GM19468 (cell line): Measurements from ENCODE around the gene LVRN.

ENCODE experiments used
- ATAC-seq: cut with Tn5 transposase; IDR thresholded peaks from one replicate; pipeline ENCODE4 v1.9.1; 2021; ENCODE audit warnings: mild to moderate bottlenecking, moderate library complexity, moderate number of reproducible peaks; ENCODE audit not compliant: unreplicated experiment; ENCODE audit errors: extremely low read depth

The LVRN gene

DNA sequence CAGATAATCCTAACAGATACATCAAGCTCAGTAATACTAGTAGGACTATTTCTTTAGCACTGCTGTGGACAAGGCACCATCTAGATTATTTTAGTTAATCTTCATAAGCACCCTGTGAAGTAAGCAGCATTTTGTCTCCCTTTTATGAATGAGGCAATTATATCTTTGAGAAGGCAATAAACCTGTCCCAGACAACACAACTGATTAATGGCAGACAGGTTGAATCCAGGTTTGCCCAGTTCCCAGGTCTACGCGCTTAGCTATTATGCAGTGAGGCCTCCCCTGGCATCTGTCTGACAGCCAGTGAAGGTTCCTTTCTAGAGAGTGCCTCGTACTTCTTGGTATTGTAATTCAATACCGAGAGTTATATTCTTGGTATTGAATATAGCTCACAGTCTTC, 9.7 kb upstream of the LVRN start:
- ATAC-seq, result no peak

DNA sequence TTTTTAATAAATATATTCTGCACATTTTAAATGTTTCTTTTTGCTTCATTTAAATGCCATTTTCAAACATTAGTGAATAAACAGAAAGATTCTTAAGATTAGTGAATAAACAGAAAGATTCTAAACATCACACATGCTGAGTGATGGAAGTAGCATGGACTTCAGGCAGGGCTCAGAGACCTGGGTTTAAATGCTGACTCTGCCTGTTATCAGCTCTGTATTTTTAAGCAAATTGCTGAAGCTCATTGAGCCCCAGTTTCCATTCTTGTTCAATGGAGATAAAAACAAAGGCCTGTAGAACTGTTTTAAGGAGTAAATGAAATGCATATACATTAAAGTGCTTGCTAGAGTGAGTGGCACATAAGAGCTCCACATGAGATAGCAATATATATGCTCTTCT, 8.1 kb upstream of the LVRN start:
- ATAC-seq, result no peak

DNA sequence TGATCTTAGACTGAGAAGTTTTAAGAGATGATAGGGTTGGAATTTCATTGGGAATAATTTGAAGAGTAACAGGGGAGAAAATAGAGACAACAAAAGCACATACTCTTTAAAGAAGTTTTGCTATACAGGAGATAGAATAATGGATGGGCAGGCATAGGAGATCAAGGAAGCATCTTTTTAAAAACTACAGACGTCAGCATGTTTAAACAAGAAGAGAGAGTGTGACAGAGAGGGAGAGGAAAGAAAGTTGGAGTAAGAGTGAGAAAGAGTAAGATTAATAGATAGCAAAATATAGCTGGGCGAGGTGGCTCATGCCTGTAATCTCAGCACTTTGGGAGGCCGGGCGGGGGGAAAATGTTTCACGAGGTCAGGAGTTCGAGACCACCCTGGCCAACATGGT, 5.3 kb upstream of the LVRN start:
- no peak for ATAC-seq

DNA sequence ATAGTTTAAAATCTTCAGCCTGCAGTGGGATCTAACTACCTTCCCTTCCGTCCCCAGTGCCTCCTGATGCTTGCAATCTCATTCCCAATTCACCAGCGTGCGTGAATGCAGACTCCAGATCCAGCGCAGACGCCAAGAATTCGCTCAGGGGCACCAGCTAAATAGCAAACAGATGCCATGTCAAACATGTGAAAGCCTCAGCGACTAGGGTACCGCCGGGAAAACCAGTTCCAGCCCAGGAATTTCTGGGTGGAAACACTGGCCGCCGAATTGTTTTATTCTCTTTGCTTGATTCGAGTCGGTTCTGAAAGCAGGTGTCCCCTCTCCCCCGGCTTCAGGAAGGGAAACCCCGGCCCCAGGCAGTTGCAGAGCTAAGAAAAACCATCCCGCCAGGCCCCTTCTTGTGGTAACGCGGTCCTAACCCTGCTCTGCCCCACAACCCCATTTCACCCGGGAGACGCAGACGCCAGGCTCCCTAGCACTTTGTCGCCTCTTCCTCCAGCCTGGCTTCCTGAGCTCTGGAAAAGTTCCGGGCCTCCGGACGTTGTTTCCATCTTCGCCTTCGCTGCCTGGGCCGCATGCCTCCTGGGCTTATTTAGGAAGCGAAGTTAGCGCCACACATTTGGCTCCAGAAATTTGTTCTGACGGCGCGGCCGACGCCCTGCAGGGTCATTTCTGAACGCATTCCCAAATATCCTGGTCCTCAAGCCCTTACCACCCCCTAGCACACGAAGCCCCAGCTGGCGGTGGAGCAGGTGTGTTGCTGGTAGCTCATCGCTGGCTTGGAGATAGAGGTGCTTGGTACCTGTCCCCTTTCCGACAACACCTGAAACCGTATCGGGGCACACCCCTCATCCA, 665 bp upstream of the LVRN start:
- no peak for ATAC-seq

DNA sequence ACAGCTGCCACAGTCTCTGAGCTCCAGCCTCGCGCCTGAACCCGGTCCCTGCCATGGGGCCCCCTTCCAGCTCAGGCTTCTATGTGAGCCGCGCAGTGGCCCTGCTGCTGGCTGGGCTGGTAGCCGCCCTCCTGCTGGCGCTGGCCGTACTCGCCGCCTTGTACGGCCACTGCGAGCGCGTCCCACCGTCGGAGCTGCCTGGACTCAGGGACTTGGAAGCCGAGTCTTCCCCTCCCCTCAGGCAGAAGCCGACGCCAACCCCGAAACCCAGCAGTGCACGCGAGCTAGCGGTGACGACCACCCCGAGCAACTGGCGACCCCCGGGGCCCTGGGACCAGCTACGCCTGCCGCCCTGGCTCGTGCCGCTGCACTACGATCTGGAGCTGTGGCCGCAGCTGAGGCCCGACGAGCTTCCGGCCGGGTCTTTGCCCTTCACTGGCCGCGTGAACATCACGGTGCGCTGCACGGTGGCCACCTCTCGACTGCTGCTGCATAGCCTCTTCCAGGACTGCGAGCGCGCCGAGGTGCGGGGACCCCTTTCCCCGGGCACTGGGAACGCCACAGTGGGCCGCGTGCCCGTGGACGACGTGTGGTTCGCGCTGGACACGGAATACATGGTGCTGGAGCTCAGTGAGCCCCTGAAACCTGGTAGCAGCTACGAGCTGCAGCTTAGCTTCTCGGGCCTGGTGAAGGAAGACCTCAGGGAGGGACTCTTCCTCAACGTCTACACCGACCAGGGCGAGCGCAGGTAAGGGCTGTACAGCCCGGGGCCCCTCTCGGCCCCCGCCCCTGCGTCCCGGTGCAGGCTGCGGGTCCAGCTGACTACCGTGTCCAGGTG, 509 bp downstream of the LVRN start:
- ATAC-seq, result no peak

DNA sequence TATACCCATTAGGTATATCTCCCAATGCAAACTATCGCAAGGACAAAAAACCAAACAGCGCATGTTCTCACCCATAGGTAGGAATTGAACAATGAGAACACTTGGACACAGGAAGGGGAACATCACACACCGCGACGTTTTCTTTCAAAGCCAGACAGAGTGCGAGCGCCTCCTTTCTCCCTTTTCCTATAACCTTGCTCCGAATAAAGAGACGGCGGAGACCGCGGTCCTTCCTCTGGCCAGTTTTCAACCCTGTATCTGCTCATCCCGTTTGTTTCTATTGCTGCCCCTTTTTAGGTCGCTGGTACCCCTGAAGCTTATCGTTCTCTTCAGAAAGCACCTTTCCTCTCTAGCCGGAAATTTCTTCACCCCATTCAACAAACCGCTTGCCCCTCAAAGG, 1.3 kb downstream of the LVRN start:
- no peak for ATAC-seq

DNA sequence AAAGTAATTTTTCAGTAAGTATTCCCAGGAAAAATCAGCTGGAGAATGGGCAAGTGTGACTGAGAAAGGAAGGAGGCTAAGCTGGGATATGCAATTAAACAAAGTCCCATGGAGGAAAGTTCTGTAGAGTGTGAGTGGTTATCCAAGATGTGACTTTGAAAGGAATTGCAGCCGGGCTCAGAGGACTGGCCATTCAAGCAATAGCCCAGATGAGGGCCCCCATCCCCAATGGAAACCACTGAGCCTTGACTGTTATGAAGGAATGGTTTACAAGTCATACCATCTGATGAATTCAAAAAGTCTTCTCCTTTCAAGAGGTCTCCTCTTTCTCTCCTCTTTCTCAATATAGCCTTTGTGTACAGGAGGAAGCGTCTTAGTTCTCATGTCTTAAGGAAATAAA, 6.5 kb downstream of the LVRN start:
- no peak for ATAC-seq

DNA sequence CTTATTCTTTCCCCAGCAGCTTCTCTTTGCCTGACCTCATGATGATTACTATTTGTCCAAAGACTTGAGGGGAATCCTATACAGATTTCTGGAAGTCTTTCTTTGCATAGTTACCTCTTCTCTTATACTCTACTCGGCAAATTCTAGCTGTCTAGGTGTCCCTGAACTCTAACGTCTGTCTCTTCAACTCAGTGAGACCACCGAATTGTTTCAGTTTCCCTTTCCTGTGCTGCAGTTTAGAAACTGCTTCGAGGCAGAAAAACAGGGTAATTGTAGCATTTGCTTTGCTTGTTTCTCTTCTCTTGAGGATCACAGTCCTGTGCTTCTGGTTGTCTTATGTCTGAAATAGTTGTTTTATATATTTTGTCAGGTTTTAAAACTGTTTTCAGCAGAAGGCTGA, 14.8 kb downstream of the LVRN start:
- ATAC-seq, result peak; percentile 96

DNA sequence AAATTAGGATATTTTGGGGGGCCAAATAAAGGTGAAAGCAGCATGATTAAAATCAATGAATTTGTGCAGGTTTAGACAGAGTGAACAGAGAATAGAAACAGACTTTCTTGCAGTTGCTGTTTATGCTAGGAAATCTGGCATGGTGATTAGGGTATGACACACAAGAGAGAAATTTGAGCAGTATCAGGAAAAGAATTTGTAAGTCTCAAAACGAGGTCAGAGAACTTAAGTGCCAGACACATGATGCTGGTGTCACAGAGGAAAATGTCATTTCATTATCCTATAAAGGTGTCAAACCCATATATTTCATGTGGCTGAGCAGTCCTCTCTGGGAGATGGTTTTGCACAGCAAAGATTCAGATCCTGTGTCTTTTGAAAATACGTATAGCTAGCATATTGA, 15.7 kb downstream of the LVRN start:
- ATAC-seq, result no peak

DNA sequence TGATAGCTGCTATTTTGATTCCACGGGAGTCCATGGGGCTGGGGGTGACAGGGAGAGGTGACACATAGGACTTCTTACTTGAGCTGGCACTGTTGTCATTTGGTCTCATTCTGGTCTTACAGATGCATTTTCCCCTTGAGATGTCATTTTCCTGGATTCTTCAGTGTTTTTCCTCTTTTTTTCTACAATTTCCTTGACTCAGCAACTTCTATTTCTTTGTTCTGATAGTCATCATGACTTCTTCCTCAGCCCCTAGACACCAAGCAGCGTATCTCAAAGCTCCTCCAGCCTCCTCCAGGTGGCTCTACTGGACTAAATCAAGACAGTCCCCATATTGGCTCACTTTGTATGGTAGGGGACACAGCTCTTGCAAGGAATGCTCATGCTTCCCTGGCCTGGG, 16.5 kb downstream of the LVRN start:
- no peak for ATAC-seq

DNA sequence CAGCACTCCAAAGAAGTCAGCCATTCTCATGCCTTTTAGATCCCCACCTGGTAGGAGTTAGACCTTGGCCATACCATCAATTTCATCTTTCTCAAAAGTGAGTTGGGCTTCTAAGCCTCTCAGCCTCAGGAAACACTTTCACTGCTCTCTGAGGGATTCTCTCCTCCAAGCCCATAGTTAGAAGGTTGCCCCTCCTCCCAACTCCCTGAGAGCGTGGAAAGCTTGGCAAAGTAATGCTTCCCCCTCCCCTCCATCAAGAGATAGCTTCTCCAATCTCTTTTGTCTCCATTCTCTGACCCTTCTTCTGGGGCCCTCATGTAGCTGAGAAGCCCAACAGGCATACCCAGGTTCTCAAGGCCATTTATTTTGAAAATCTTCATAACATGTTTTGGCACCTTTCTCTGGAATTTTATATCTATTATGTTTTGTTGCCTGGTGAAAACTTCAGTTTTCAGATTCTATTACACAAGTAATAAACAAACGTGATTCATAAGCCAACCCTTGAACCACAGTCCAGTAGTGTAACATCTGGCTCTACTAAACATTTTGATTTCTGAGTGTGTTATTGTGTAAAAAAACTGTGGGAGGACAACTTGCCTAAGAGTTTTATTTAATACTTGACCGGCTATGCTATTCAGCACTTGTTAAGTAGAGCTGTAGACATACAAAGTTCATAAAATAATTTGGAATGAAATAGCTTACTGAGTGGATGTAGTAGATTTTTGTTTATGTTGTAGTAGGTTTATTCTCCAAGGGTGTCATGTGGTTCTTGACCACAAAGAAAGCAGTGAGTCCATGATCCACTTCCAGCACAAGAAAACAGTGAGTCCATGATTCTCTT, 17.1 kb downstream of the LVRN start:
- no peak for ATAC-seq

DNA sequence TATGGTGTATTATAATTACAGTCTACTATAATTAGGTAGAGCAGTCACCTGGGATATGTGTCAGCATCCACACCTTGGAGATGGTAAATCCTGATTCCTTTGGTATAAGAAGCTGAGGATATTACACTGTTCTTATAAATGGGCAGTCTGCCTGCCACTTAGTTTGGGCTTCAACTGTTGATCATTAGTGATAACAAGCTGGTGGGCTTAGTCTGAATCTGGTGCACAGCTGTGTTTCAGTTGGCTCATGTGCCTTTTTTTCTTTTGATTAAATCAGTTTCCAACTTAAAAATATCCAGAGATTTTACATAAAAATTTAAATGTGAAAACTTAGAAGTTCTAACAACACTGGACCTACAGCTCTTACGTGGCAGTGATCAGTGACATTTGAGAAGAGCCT, 21.2 kb downstream of the LVRN start:
- no peak for ATAC-seq

DNA sequence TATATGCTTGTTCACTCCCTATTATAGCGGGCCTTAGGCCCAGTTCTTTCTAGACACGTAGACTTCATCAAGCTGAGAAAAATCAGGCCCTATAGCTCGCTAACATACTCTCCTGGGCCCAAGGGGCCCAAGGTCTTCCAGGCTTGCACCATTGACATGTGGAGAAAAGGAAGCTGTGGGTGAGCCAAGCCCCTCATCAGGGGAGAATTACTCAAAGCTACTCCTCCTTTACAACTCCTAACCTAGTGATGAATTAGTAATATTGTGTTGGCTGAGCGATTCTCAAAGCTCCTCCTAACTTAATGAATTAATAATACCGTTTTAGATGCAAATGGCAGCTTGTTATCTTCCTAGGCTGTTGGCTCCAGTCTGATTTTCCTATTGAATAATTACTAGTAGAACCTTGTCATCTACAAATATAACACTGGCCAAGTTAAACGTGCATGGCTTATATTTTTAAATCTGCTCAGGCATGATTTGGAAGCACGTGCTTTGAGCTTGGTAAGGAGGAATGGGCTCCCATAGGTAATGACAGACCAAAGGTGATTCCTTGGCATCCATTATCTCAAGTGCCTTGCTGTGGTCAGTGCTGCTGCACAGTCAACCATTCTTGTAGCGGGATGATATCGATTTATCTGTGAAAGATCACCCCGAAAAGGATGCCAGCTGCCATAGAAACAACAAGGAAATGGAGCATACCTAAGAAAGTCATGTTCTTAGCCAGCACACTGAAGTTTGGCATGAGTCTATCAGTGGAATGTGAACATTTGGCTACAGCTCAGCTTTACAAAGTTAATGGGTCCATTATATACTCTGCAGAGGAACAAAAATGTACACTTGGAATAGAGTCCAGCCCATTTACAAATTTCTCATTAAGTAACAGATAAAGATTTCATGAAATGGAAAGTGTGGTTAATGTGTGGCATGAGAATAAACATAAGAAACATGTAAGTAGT, 23.8 kb downstream of the LVRN start:
- no peak for ATAC-seq

DNA sequence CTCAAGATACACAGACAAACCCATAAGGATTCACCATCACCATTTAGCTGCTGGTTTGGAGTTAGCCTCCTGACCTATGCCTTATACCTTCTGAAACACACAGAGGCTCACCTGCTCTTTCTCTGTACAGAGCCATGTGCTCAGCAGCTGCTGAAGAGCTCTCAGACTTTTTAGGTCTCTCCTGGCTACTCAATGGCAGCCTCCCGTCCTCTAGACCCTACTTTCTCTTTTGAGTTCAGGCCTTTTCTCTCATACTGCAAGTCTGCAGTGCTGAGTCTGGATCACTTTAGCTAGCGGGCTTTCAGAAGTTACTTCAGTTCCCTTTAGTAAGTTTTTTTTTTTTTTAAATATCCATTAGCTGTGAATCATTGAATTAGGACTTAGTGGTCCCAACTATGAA, 25.7 kb downstream of the LVRN start:
- ATAC-seq, result no peak

DNA sequence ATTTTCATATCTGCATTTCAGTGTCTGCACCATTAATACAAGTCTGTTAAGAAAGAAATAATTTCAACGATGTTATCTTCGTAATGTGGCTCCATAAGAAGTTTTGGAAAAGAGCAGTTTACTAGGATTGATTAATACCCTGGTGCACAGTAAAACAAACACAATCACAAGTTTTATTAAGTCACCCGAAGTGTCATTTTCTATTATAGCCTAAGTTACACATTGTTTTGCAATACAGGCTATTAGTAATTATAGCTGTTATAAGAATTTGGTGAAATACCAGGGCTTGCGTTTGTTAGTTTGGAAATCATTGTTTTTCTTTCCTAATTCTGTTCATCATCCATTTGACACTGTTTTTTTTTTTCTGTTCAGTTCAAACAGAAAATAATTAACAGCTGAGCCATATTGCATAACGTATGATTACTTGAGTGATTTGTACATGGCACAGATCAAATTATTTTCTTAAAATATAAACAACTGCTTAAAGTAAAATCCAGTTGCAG, 30.6 kb downstream of the LVRN start:
- no peak for ATAC-seq

DNA sequence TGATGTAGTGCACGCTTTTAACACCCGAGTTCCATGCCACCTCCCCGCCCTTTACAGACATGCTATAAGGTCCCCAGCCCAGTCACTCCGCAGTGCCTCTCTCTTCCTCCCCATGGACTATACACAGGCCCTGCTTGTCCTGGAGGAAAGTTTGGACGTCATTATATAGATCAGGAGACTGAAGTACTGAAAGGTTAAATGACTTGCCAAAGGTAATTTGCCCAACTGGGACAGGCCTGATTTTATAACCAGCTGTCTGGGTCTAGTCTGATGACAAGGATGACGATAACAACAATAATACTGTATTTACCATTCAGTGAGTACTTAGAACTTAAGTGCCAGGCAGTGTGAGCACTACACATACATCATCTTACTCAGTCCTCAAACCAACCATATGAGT, 33.1 kb downstream of the LVRN start:
- no peak for ATAC-seq

DNA sequence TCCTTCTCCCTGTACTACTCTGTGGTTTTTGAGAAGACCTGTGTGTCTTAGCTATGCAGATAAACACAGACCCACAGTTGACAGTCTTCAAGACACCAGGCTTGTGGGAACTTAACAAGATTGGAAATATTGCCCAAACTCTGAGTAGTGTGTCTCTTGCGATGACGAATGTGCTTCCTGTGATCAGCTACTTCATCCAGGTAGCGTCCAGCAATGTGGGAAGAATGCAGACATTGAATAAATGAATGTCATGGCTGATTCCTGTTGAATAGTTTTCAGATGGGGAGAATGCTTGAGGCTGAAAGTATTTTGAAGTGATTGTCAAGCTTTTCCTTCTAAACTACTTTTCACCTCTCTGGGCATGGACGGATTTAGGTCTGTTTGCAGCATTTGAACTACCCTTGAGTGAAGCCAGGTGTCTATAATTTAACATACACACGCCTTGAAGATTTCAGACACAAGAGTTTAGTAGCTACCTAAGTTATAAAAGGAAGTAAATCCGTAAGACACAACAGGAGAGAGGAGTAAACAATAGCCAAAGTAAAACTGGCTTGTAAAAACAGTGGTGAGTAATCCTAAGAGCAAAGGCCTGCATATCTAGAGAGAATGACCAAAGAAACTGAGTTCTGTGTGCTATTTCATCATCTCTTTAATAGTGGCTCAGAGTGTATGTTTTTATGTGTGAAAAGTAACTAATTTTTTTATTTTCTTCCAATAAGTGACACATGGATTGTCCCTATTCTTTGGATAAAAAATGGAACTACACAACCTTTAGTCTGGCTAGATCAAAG, 40.0 kb downstream of the LVRN start:
- no peak for ATAC-seq

DNA sequence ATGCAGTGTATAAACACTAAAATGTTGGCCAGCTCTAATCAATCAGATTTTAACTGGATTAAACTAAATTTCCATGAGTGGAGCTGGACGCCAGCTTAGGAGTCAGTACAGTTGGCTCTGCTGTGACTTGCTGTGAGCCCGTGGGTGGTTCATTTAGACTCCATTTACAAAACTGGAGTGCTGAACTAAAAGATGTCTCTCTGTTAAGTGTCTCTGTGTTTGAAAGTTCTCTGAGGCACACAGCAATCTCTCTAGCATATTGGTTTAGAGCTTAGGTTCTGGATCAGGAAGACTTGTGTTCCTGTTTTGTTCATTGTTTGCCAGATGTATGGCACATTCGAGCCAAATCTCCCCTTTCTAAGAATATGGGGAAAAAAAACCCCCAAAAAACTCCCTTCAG, 42.0 kb downstream of the LVRN start:
- no peak for ATAC-seq

DNA sequence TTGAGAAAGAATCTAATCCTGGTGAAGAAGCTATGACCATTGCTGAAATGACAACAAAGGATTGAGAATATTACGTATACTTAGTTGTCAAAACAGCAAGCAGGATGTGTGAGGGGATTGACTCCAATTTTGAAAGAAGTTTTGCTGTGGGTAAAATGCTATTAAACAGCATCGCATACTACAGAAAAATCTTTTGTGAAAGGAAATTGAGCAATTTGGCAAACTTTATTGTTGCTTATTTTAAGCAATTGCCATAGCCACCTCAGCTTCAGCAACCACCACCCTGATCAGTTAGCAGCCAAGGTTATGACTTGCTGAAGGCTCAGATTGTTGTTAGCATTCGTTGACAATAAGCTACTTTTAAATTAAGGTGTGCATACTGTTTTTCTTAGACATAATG, 47.5 kb downstream of the LVRN start:
- ATAC-seq, result no peak
